Right forelimb (tissue), 1 donor: ENCODE measurements around the gene TNFRSF21.
A peak's percentile ranks its signal among the peaks of the same experiment; 100 is the strongest.
"Not testable (repeated sequence)": the region's sequence is repeated elsewhere in the genome, so short reads cannot be mapped to it uniquely, and the experiment has no call there.

Source experiments
- DNase-seq: peaks from one replicate; pipeline ENCODE4 v3.0.0-alpha.2; 2018

Gene TNFRSF21

GRCh38 chr6:47321577-47321976 lies 11.9 kb upstream of the TNFRSF21 start:
- no peak for DNase-seq

GRCh38 chr6:47319867-47320266 lies 10.2 kb upstream of the TNFRSF21 start:
- no peak for DNase-seq

DNA sequence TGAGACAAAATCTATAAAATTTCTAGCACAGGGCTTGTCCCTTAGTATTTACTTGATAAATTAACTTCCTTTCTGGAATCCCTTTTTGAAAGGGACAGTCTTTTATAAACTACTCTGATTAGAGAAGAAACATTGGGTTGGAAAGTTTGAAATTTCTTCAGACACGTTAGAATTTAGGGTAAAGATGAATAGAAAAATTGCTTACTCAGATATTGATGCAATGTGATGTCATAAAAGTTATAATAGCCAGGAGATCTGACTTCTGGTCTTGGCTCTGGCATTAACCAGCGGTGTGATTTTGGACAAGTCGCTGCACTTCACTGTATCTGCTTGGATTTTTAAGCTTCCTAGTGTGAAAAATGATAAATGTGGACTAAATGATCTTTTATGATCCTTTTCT lies 9.7 kb upstream of the TNFRSF21 start:
- no peak for DNase-seq

GRCh38 chr6:47318236-47318989 lies 8.7 kb upstream of the TNFRSF21 start:
- no peak for DNase-seq

GRCh38 chr6:47315181-47315580 lies 5.5 kb upstream of the TNFRSF21 start:
- DNase-seq: not testable (repeated sequence)

DNA sequence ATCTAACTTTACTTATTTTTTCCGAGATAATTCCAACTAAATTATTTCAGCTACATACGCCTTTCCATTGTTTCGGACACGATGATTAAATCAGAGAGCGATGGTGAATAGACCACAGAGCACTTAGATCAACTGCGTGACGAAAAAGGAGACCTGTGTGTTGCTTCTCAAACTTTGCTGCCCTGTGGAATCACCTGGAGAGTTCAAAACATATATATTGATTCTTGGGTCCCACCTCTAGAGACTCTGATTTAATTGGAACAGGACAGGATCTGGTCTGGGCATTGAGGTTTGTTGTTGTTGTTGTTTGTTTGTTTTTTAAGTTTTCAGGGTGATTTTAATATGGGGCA lies 401 bp upstream of the TNFRSF21 start:
- DNase-seq: no peak

DNA sequence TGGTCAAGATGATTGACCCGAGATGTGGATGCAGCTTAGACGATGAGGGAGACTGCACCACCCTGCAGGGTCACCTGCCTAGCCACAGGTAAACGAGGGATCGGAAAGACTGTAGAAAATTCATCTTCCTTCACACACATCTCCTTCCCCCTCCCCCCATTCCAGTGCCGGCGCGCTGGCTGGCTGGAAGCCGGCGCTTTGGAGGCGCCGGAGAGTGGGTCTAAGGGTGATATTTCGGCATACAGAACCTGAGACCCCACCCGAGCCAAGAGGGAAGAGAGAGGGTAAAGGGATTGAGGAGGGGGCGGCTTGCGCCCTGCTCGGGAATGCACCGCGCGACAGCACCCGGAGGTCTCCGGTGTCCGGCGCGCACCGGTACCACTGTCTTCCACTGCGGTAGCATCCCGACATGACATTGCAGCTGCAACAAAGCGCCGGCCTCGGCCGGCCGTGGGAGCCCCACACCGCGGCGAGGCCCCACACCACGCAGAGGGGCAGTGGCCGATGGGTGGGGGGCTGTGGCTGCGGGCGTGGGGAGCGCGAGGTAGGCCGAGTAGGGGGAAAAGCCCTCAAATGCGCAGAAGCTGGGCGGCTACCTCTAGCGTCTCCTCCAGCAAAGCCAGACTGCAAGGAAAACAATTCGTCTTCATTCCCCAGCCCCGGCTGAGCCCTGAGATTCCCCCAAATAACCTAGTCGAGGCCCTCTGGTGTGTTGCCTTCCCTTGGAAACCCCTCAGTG lies 984 bp downstream of the TNFRSF21 start:
- peak; percentile 67 for DNase-seq

DNA sequence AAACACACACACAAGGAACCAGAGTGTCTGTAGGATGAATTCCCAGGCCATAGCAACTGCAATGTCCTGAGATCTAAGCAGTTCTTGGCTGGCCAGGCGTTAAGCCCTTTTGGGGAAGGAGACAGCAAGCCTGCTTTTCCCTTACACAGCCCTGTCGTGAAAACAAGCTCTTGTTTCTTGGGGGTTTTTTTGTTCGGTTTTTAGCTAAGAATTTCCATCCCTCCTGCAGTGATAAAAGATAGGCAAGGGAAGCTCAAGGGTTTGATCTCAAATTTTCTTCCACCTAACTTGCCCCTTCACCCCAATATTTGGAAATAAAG lies 1.5 kb downstream of the TNFRSF21 start:
- DNase-seq: no peak

- DNase-seq: no peak
Observed at GRCh38 chr6:47307362-47308197, 2.1 kb downstream of the TNFRSF21 start.

DNA sequence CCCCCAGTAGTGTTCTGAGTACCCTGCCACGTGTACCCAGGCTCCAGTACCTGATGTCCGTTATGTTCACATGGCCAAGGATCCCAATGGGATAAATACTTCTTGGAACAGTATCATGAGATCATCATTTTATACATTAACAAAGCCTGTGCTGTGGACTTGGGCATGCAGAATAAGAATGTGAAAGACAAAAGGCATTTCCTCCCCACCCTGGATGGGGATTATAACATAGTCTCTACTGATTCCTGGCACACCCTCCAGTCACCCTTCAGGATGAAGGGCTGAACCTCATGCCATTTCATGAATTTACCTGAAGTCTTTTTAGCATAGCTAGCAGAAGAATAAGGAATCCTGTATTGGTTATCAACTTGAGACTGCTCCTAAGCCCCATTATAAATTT lies 2.8 kb downstream of the TNFRSF21 start:
- no peak for DNase-seq

DNA sequence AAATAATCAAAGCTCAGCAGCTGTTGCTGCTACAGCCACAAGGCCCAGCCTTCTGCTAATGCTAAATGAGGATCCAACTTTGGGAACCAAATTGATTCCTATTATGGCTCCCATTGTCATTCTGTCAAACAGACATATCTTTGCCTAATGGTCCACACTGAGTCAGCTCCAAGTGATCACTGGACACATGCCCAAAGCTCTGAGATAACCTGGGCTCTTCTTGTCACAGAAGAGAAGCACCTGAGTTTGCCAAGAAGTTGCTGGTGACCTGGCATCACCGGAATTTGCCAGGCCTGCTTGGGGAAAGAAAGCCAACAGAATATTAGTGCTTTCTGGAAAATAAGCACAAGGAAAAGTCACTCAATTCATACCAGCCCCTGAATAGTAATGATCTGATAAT lies 5.8 kb downstream of the TNFRSF21 start:
- no peak for DNase-seq

DNA sequence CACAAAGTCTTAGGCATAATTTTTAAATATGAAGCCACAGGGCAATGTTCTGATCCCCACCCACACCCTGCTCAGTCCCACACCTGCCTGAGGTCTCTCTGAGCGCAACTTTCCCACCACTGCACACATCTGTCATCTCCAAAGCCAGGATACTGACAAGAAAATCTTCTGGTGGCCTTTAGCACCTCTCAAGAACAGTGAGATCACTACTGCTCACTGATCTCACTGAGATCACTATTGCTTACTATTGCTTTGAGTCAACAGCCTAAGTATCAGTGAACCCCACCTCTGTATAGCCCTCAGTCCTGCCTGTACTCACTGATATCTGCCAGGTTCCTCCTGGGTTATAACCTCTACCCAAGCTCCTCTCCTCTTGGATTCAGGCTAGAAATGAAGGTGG lies 6.4 kb downstream of the TNFRSF21 start:
- no peak for DNase-seq

DNA sequence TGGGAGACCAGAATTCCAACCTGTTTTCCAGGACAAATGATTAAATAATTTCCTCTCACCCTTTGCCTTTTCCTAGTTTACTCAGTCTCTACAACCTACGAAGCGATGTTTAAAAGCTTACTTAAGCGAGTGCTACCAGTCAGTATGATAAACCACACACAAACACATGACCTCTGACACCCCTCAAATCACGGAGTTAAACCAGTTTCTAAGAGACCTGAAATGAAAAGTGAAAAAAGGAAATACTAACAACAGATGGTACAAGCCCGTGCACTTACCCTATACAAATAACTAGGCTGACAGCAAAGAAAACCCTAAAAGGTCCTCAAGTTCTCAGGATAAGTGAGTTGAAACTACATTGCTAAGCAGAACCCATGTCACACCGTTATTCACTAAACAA lies 7.7 kb downstream of the TNFRSF21 start:
- DNase-seq: no peak

GRCh38 chr6:47301441-47301840 lies 8.3 kb downstream of the TNFRSF21 start:
- DNase-seq: no peak

- no peak for DNase-seq
Observed at GRCh38 chr6:47300417-47300816, 9.3 kb downstream of the TNFRSF21 start.

DNA sequence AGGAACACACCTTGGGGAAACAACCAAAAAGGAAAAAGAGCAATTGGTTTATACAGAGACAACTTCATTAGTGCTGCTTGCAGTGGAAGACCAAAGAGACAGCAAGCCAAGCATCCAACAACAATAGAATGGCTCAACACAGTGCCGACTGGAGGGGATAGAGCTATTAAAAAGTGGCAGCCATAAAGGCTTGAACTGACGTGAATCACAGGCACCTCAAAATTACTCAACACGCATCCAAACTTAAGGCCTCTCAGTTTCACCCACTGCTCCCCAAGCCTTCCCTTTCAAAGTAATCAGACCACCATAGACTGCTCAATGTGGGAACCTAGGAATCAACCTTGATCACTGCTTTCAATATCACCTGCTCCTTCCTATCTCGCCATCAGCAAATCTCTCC lies 9.7 kb downstream of the TNFRSF21 start:
- no peak for DNase-seq

- DNase-seq: no peak
Observed at GRCh38 chr6:47298475-47298874, 11.2 kb downstream of the TNFRSF21 start.

DNA sequence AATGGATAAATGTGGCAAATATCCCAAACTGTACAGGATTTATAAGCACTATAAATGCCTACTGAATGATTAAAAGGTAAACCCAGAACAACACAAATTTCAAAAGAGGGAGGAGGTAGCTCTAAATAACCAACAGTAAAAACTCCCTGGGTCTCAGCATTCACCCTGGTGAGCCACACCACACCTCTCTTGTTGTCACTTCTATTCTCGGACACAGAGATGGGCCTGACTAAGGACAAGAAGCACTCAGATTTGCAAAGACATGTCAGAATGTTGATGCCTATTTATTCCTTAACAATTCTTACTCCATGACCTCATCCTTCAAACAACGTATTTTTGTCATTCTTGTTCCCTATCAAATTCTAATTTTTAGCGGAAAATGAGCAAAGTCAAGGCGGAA lies 14.7 kb downstream of the TNFRSF21 start:
- no peak for DNase-seq

DNA sequence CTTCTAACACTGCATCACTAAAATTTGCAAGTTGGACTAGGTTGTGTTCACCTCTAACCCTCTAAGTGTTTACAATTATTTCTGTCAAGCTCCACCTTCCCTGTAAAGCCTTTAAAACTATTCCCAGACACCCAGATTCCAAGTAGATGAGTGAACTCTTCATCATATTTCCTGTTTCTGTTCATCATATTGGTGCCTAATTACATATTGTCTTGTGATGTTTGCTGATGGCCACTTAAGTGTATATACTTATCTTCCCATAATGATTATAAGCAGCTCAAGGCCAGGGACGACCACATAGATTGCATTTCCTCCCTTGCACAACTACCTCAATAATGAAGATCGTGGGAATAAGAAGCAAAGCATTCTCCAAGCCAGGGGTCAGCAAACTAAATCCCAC lies 16.8 kb downstream of the TNFRSF21 start:
- DNase-seq: no peak

DNA sequence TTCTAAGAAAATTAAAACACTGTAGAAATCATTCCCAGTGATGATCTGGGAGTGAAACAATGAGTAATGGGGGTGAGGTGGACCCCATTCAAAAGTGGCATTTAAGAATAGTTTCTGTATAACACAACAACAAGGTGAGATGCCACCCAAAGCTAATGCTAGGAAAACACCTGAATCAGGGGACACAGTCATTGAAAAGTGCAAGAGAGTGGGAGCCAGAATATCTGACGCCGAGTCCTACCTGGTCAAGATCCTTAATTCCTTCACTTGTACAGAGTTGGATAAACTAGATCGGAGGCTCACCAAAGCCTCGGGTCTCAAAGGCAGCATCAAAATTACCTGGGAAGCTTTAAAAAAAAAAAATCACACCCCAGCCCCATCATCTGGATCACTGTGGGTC lies 17.7 kb downstream of the TNFRSF21 start:
- DNase-seq: no peak

DNA sequence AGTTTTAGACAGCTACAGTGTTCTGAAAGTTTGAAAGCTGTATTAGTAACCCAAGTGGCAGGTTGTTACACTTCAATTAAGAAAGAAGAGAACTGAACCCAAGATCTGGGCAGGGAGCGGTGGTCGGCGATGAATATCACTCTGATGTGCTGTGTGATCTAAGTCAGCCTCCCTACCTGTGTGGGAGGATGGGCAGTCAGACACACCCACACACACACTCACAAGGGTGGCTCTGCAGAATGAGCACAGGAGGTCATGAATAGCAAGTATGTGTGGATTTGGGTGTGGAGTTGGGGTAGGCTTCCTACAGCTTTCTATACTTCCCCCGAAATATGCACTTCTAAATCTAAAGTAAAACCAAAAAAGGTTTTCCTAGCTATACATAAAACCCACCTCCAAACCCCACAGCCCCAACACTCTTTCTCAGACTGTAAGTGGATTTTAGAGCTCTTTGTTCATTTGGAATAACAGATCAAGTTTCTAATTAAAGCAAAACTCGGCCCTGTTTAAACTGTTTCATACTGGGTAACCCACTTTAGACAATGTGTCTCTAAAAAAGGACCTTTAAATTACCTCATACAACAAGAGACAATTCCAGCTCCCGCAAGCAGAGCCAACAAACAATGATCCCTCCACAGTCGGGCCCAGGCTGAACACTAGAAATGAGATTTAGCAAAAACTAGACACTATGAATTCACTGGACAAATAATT lies 19.4 kb downstream of the TNFRSF21 start:
- no peak for DNase-seq

DNA sequence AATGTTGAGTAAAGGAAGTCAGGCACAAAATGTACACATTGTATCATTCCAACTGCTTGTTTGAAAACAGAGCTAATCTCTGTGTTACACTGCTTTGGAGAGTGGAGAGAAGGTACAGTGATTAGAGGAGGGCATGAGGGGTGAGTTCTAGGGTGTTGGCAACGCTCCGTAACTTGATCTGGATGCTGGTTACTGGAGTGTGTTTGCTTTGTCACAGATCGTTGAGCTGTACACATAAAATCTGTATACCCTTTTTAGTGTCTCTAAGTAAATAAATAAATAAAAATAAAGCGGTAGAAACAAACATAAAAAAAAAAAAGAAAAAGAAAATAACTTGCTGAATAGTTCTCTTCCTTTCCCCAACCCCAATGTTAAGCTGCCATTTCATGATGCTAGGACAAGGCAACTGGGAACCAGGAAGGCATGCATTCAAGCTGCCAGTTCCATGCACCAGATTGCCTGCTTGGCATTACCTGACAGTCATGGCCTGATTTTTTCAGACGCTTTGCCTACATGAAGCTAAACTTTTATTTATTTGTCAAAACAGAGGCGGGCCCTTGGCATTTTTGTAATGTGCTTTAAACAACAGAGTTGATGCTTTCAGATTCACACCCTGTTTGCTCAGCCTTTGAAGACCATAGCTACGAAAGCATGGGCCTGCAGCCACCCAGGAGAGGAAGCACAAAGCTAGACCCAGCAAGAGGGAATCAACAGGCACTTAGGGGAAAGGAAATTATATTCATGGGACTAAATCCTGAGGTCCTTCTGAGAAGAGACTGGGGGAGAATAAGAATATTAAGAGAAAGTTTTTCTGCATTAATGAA lies 21.2 kb downstream of the TNFRSF21 start:
- DNase-seq: no peak
